IMR-90 (cell line): ENCODE measurements around the gene LYPD6B.

Source experiments
- CHD1 ChIP-seq: IDR thresholded peaks from 2 replicates; pipeline ENCODE4 v1.6.1; 2012; ENCODE audit warnings: low read depth, low read length, improper control_type of control experiment
- CTCF ChIP-seq: conservative IDR thresholded peaks from 2 replicates; pipeline ENCODE4 v1.5.1; 2012; ENCODE audit warnings: mild to moderate bottlenecking, low read depth, low read length, improper control_type of control experiment
- MAFK ChIP-seq: IDR thresholded peaks from 2 replicates; pipeline ENCODE4 v1.6.1; 2012; ENCODE audit warnings: low read depth, low read length, improper control_type of control experiment
- MAZ ChIP-seq: IDR thresholded peaks from 2 replicates; pipeline ENCODE4 v1.6.1; 2012; ENCODE audit warnings: low read depth, mild to moderate bottlenecking, low read length, improper control_type of control experiment, moderate library complexity, borderline replicate concordance
- MXI1 ChIP-seq: IDR thresholded peaks from 2 replicates; pipeline ENCODE4 v1.6.1; 2012; ENCODE audit warnings: low read depth, mild to moderate bottlenecking, low read length, moderate library complexity, borderline replicate concordance
- POLR2A ChIP-seq: IDR thresholded peaks from 2 replicates; pipeline ENCODE4 v1.6.1; 2012; ENCODE audit warnings: mild to moderate bottlenecking, low read depth, low read length
- RAD21 ChIP-seq: IDR thresholded peaks from 2 replicates; pipeline ENCODE4 v1.6.1; 2012; ENCODE audit warnings: low read length, improper control_type of control experiment
- RCOR1 ChIP-seq: IDR thresholded peaks from 2 replicates; pipeline ENCODE4 v1.6.1; 2012; ENCODE audit warnings: mild to moderate bottlenecking, low read length, improper control_type of control experiment; ENCODE audit not compliant: insufficient replicate concordance
- RFX5 ChIP-seq: IDR thresholded peaks from 2 replicates; pipeline ENCODE4 v1.8.0; 2012; ENCODE audit warnings: low read depth, mild to moderate bottlenecking, low read length, moderate library complexity
- SMC3 ChIP-seq: fragments of 150-350 bp; IDR thresholded peaks from 2 replicates; pipeline ENCODE4 v1.6.1; 2016; ENCODE audit warnings: low read depth, mild to moderate bottlenecking, antibody characterized with exemption, low read length, moderate library complexity
- TF ChIP-seq, protein P1 (sequence below): fragments of 150-350 bp; IDR thresholded peaks from 2 replicates; pipeline ENCODE4 v1.6.1; 2016; ENCODE audit warnings: low read depth, mild to moderate bottlenecking, low read length, moderate library complexity, borderline replicate concordance

DNA sequence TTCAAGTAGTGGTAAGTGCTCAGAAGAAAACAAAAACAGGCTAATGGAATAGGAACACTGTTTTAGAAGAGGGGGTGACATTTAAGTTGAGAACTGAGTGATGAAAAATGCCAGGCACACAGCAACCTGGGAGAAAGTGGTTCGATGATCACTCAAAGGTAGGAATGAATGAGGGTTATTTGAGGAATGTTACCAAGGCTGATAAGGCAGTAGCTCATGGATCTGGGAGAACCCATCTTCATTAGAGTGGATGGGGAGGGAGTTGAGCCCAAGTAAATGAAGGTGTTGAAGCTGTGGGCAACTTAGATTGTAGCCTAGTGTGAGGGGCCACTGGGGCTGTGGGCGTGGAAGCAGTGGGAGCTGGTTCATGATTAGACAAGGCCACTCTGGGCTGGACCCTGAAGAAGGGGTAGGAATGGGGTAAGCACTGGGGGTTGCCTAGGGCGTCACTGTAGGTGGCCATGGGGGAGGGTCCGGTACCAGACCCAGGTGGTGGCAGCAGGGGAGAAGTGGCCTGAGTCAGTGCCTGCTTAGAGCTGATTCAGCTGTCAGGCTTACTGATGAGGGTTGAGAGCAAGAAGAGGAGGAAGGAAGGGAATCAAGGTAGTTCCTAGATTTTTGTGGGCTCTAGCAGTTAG, 22.5 kb upstream of the LYPD6B start:
- TF ChIP-seq SMC3 (no peak), POLR2A (no peak), CTCF (no peak), RFX5 (no peak), RAD21 (no peak), MXI1 (no peak), RCOR1 (no peak), MAFK (no peak), CHD1 (no peak), MAZ (no peak)
- TF ChIP-seq, protein P1, sequence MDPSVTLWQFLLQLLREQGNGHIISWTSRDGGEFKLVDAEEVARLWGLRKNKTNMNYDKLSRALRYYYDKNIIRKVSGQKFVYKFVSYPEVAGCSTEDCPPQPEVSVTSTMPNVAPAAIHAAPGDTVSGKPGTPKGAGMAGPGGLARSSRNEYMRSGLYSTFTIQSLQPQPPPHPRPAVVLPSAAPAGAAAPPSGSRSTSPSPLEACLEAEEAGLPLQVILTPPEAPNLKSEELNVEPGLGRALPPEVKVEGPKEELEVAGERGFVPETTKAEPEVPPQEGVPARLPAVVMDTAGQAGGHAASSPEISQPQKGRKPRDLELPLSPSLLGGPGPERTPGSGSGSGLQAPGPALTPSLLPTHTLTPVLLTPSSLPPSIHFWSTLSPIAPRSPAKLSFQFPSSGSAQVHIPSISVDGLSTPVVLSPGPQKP, result no peak
